GM21381 (cell line): ENCODE measurements around the gene DNAJC25.

Experiments used
- ATAC-seq: cut with Tn5 transposase; IDR thresholded peaks from one replicate; pipeline ENCODE4 v1.9.1; 2021; ENCODE audit warnings: mild to moderate bottlenecking, moderate library complexity; ENCODE audit not compliant: unreplicated experiment

DNAJC25 gene

GRCh38 chr9:111627260-111627963 lies 3.7 kb upstream of the DNAJC25 start:
- ATAC-seq = no peak

GRCh38 chr9:111628411-111628810 lies 2.7 kb upstream of the DNAJC25 start:
- no peak for ATAC-seq

- ATAC-seq = peak; percentile 12
Measured at GRCh38 chr9:111630182-111630963, 761 bp upstream of the DNAJC25 start.

GRCh38 chr9:111630964-111631213 lies 245 bp upstream of the DNAJC25 start:
- no peak for ATAC-seq

- no peak for ATAC-seq
Measured at GRCh38 chr9:111632060-111632459, 926 bp downstream of the DNAJC25 start.

- no peak for ATAC-seq
Measured at GRCh38 chr9:111632695-111633388, 1.7 kb downstream of the DNAJC25 start.

- ATAC-seq = no peak
Measured at GRCh38 chr9:111633389-111633736, 2.2 kb downstream of the DNAJC25 start.

- ATAC-seq = no peak
Measured at GRCh38 chr9:111634860-111635259, 3.7 kb downstream of the DNAJC25 start.

GRCh38 chr9:111637421-111637950 lies 6.4 kb downstream of the DNAJC25 start:
- ATAC-seq = no peak

- no peak for ATAC-seq
Measured at GRCh38 chr9:111644195-111644772, 13.2 kb downstream of the DNAJC25 start.

- ATAC-seq = no peak
Measured at GRCh38 chr9:111645806-111646205, 14.7 kb downstream of the DNAJC25 start.

GRCh38 chr9:111646417-111646816 lies 15.3 kb downstream of the DNAJC25 start:
- no peak for ATAC-seq

- no peak for ATAC-seq
Measured at GRCh38 chr9:111648066-111648465, 16.9 kb downstream of the DNAJC25 start.

GRCh38 chr9:111649016-111649415 lies 17.9 kb downstream of the DNAJC25 start:
- ATAC-seq = no peak

- no peak for ATAC-seq
Measured at GRCh38 chr9:111657051-111657450, 25.9 kb downstream of the DNAJC25 start.

GRCh38 chr9:111658943-111659342 lies 27.8 kb downstream of the DNAJC25 start:
- ATAC-seq = no peak

- no peak for ATAC-seq
Measured at GRCh38 chr9:111659691-111660090, 28.6 kb downstream of the DNAJC25 start.

GRCh38 chr9:111661150-111661801 lies 30.1 kb downstream of the DNAJC25 start, which contains the start of gene GNG10:
GNG10 (plus strand) TSS chr9:111661605; CDS start chr9:111661635, 30 bp downstream.
- peak; percentile 82 for ATAC-seq

- peak; percentile 39 for ATAC-seq
Measured at GRCh38 chr9:111661802-111662521, 30.8 kb downstream of the DNAJC25 start.
